ENCODE measurements around the gene CAPN6.

CAPN6 gene

DNA sequence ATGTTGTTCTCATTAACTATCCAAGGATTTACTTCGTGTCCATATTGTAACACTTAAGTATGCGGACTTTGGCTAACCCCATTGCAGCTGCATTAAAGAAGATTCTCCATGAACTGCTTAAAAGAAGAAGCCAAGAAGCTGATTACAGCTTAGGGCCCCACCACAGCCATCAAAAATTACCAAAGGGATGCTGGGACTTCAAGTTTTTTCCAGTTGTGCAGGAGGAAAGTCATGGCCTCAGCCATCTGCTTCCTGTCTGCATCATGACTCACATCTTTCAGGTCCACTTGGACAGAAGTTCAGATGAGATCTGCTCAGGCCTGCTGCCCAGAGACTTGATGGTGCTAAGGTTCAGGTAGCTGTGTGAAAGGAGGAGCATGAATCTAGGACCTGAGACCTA is 38.8 kb upstream of the CAPN6 start:
- no peak overlapping the region for H3K27ac ChIP-seq (replicated peaks)
- no peaks in the 10 kb centered on the region for H3K27me3 ChIP-seq (ENCODE audit: insufficient read depth, poor library complexity, severe bottlenecking)
- TF ChIP-seq SPI1 (IDR thresholded peaks at IDR 0.05; ENCODE audit: borderline replicate concordance, low read depth) (no peak), GABPA (IDR thresholded peaks at IDR 0.05; ENCODE audit: low read depth) (no peak), POLR2AphosphoS5 (IDR thresholded peaks at IDR 0.05; ENCODE audit: low read depth) (no peak), REST (IDR thresholded peaks at IDR 0.05; ENCODE audit: insufficient replicate concordance, low read depth) (no peak)
- TF ChIP-seq, protein P1, sequence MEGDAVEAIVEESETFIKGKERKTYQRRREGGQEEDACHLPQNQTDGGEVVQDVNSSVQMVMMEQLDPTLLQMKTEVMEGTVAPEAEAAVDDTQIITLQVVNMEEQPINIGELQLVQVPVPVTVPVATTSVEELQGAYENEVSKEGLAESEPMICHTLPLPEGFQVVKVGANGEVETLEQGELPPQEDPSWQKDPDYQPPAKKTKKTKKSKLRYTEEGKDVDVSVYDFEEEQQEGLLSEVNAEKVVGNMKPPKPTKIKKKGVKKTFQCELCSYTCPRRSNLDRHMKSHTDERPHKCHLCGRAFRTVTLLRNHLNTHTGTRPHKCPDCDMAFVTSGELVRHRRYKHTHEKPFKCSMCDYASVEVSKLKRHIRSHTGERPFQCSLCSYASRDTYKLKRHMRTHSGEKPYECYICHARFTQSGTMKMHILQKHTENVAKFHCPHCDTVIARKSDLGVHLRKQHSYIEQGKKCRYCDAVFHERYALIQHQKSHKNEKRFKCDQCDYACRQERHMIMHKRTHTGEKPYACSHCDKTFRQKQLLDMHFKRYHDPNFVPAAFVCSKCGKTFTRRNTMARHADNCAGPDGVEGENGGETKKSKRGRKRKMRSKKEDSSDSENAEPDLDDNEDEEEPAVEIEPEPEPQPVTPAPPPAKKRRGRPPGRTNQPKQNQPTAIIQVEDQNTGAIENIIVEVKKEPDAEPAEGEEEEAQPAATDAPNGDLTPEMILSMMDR (IDR thresholded peaks at IDR 0.05; ENCODE audit: insufficient read depth, low read length), result no peak

GRCh38 chrX:111308039-111308438 is 37.8 kb upstream of the CAPN6 start:
- no peaks in the 10 kb centered on the region for H3K27me3 ChIP-seq (ENCODE audit: insufficient read depth, poor library complexity, severe bottlenecking)
- TF ChIP-seq SPI1 (IDR thresholded peaks at IDR 0.05; ENCODE audit: borderline replicate concordance, low read depth), result no peak
- no peak for TF ChIP-seq POLR2AphosphoS5 (IDR thresholded peaks at IDR 0.05; ENCODE audit: low read depth)
- no peak for TF ChIP-seq GABPA (IDR thresholded peaks at IDR 0.05; ENCODE audit: low read depth)
- TF ChIP-seq REST (IDR thresholded peaks at IDR 0.05; ENCODE audit: insufficient replicate concordance, low read depth), result no peak
- TF ChIP-seq, protein P1 (IDR thresholded peaks at IDR 0.05; ENCODE audit: insufficient read depth, low read length), result no peak
- no peak overlapping the region for H3K4me3 ChIP-seq (replicated peaks; ENCODE audit: insufficient read depth, low read length)
- no peak for DNase-seq (ENCODE audit: low read depth in 1 of 2, low spot score in 1 of 2)
- no peak overlapping the region for H3K27ac ChIP-seq (replicated peaks)

More for the DNA sequence above, 38.8 kb upstream of the CAPN6 start:
- no peak for DNase-seq (ENCODE audit: low read depth in 1 of 2, low spot score in 1 of 2)
- H3K4me3 ChIP-seq (replicated peaks; ENCODE audit: insufficient read depth, low read length), result no peak overlapping the region

DNA sequence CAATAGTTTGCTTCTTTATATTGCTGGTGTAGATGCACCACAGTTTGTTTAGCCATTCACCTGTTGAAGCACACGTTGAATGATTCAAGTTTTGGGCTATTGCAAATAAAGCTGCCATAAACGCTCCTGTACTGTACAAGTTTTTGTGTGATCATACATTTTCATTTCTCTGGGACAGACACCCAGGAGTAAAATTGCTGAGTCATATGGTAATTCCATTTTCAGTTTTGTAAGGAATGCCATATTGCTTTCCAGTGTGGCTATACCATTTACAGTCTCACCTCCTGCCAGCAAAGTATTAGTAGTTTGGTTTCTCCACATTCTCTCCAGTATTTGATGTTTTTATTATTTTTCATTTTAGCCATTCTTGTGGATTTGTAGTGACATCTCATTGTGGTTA is 32.0 kb upstream of the CAPN6 start:
- TF ChIP-seq, protein P1 (IDR thresholded peaks at IDR 0.05; ENCODE audit: insufficient read depth, low read length), result no peak
- TF ChIP-seq REST (IDR thresholded peaks at IDR 0.05; ENCODE audit: insufficient replicate concordance, low read depth), result no peak
- no peak for TF ChIP-seq GABPA (IDR thresholded peaks at IDR 0.05; ENCODE audit: low read depth)
- TF ChIP-seq POLR2AphosphoS5 (IDR thresholded peaks at IDR 0.05; ENCODE audit: low read depth), result no peak
- TF ChIP-seq SPI1 (IDR thresholded peaks at IDR 0.05; ENCODE audit: borderline replicate concordance, low read depth), result no peak
- Histone ChIP-seq H3K27ac (replicated peaks) (no peak overlapping the region), H3K4me3 (replicated peaks; ENCODE audit: insufficient read depth, low read length) (no peak overlapping the region), H3K27me3 (ENCODE audit: insufficient read depth, poor library complexity, severe bottlenecking) (no peaks in the 10 kb centered on the region)
- DNase-seq (ENCODE audit: low read depth in 1 of 2, low spot score in 1 of 2), result no peak
